ENCODE results near the gene IFT25. TPM values are rescaled to one million over a fixed set of nuclear protein-coding genes. Genes with fewer than 3 reads are reported as not detected.
"Not testable (repeated sequence)": the region's sequence is repeated elsewhere in the genome, so short reads cannot be mapped to it uniquely, and the experiment has no call there.

The IFT25 gene
- total RNA-seq, result 1 to 10 TPM; 2.4 to 9.1 (median 2.9) TPM

- TF ChIP-seq, protein P1, sequence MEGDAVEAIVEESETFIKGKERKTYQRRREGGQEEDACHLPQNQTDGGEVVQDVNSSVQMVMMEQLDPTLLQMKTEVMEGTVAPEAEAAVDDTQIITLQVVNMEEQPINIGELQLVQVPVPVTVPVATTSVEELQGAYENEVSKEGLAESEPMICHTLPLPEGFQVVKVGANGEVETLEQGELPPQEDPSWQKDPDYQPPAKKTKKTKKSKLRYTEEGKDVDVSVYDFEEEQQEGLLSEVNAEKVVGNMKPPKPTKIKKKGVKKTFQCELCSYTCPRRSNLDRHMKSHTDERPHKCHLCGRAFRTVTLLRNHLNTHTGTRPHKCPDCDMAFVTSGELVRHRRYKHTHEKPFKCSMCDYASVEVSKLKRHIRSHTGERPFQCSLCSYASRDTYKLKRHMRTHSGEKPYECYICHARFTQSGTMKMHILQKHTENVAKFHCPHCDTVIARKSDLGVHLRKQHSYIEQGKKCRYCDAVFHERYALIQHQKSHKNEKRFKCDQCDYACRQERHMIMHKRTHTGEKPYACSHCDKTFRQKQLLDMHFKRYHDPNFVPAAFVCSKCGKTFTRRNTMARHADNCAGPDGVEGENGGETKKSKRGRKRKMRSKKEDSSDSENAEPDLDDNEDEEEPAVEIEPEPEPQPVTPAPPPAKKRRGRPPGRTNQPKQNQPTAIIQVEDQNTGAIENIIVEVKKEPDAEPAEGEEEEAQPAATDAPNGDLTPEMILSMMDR (IDR thresholded peaks at IDR 0.05 in 4 of 5, conservative IDR thresholded peaks at IDR 0.05 in 1 of 5), result no peak
- peak; percentile 37 to 64 for TF ChIP-seq POLR2A (IDR thresholded peaks at IDR 0.05)
- Histone ChIP-seq H3K27me3 (no peaks in the 10 kb centered on the region), H3K4me3 (peak within 1 kb of the TSS; percentile 80 to 98 (median 92)), H3K27ac (peak within 1 kb of the TSS; percentile 86 to 97 (median 94)), H3K4me1 (peaks cover 8 to 19% of the 10 kb centered on the region in 2 donors), H3K36me3 (no peaks in the 10 kb centered on the region), H3K9me3 (no peaks in the 10 kb centered on the region)
- intact Hi-C loops (cut with DNase I; ENCODE audit: low total_unique reads) (loop anchor here (1.0 to 10.0 kb wide), 8 partner anchors 56 to 1888 kb away; partner anchors contain the start of genes ACOT11, BTF3L4, CPT2 and NDC1), in situ Hi-C loops (cut with MboI; ENCODE audit: low sequenced_read_pairs in 4 of 4) (loop anchor here in 3 of 4 donors (5.0 to 10.0 kb wide), 2 partner anchors 58 to 61 kb away; partner anchors contain the start of gene YIPF1 (in 3 of the 3))
- ATAC-seq (peak; percentile 85 to 86), DNase-seq (peak; percentile 91 to 95)
Observed at GRCh38 chr1:53945433-53946251, at the start of gene IFT25. TSS of gene IFT25 (minus strand) at chr1:53945699. CDS start at chr1:53940082, 5,617 bp downstream.

DNA sequence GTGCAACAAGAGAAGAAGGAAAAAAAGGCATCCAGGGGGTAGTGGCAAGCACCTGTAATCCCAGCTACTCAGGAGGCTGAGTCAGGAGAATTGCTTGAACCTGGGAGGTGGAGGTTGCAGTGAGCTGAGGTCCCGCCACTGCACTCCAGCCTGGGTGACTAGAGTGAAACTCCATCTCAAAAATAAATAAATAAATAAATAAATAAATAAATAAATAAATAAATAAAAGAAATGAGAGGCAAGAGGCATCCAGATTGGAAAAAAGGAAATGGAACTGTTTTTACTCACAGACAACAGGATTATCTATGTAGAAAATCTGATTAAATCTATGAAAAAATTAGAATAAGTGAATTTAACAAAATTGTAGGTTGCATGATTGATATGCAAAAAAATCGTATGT, 49.0 kb upstream of the IFT25 start:
- H3K36me3 ChIP-seq; in situ Hi-C loops (cut with MboI; ENCODE audit: low sequenced_read_pairs in 4 of 4); DNase-seq: not testable (repeated sequence)

DNA sequence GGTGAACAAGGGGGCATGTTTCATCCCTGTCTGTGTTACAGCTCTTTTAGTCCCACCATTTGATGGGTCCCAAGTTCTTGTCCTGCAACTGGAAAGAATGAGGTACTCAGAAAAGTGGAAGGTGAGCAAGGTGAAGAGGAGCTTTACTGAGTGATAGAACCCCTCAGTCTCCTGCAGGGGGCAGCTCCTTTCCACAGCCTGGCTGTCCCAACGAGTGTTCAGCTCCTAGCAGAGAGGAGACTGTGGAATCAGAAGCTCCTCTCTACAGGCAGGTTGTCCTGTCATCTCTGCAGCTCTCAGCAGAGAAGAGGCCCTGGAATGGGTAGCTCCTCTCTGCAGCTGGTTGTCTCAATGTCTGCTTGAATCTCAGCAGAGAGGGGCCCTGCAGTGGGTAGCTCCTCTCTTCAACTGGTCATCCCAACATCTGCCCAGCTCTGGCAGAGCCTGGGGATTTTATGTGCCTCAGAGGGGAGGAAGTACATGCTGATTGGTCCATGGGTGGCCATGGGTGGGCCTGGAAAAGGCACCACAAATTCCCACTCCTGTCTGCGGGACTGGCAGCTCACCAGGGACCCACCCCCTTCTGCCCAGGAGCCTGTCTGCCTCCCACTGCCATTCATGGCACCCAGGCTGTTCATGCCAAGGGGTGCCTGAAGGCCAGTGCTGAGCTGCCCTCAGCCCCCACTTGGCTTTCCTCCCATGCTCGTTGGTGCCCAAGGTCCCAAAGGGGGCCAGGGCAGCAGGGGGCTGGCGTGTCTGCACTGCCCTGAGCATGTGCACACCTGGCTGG, 46.8 kb upstream of the IFT25 start:
- in situ Hi-C loops (cut with MboI; ENCODE audit: low sequenced_read_pairs in 4 of 4), result no loop called here
- ATAC-seq, result no peak
- intact Hi-C loops (cut with DNase I; ENCODE audit: low total_unique reads), result no loop called here

More for the DNA sequence above, 49.0 kb upstream of the IFT25 start:
- H3K9me3 ChIP-seq; H3K4me1 ChIP-seq; H3K27ac ChIP-seq; ATAC-seq; intact Hi-C loops (cut with DNase I; ENCODE audit: low total_unique reads); H3K4me3 ChIP-seq; H3K27me3 ChIP-seq: not testable (repeated sequence)

DNA sequence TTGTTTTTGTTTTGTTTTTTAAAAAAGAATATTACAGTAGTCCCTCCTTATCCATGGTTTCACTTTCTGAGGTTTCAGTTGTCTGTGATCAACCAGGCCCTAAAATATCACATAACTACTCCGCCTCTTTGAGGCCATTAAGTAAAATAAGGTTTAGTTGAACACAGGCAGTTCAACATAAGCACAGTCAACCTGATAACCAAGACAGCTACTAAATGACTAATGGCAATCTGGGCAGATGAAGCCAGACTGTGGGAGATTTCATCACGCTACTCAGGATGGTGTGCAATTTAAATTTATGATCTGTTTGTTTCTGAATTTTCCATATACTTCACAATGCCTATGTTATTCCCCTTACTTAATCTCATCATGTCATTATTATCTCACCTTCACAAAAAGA, 42.4 kb upstream of the IFT25 start:
- DNase-seq (no peak), ATAC-seq (no peak)
- TF ChIP-seq, protein P1 (IDR thresholded peaks at IDR 0.05 in 4 of 5, conservative IDR thresholded peaks at IDR 0.05 in 1 of 5), result no peak
- no peak for TF ChIP-seq POLR2A (IDR thresholded peaks at IDR 0.05)
- Histone ChIP-seq H3K27ac (no peak overlapping the region), H3K4me1 (no peaks in the 10 kb centered on the region), H3K4me3 (no peak overlapping the region), H3K9me3 (no peaks in the 10 kb centered on the region), H3K27me3 (no peaks in the 10 kb centered on the region), H3K36me3 (no peaks in the 10 kb centered on the region)
- intact Hi-C loops (cut with DNase I; ENCODE audit: low total_unique reads), result no loop called here
- in situ Hi-C loops (cut with MboI; ENCODE audit: low sequenced_read_pairs in 4 of 4), result no loop called here

More for the DNA sequence above, 46.8 kb upstream of the IFT25 start:
- DNase-seq, result no peak
- no peaks in the 10 kb centered on the region for H3K4me1 ChIP-seq
- H3K4me3 ChIP-seq, result no peak overlapping the region
- no peaks in the 10 kb centered on the region for H3K36me3 ChIP-seq
- no peaks in the 10 kb centered on the region for H3K27me3 ChIP-seq
- TF ChIP-seq, protein P1 (IDR thresholded peaks at IDR 0.05 in 4 of 5, conservative IDR thresholded peaks at IDR 0.05 in 1 of 5), result no peak
- no peak for TF ChIP-seq POLR2A (IDR thresholded peaks at IDR 0.05)
- H3K27ac ChIP-seq, result no peak overlapping the region
- H3K9me3 ChIP-seq, result no peaks in the 10 kb centered on the region

DNA sequence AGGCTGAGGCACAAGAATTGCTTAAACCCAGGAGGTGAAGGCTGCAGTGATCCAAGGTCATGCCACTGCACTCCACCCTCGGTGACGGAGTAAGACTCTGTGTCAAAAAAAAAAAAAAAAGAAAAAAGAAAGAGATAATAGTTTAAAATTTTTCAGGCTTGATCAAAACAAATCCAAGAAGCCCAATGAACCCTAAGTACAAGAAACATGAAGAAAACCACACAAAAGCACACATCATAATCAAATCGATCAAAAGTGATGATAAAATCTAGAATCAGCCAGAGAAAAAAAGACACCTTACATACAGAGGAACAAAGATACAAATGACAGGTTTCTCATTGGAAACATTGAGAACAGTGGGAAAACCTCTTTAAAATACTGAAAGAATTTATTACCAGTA, 41.0 kb upstream of the IFT25 start:
- in situ Hi-C loops (cut with MboI; ENCODE audit: low sequenced_read_pairs in 4 of 4), result no loop called here
- intact Hi-C loops (cut with DNase I; ENCODE audit: low total_unique reads), result no loop called here
- H3K4me3 ChIP-seq, result no peak overlapping the region
- H3K27me3 ChIP-seq, result no peaks in the 10 kb centered on the region
- no peak for ATAC-seq
- TF ChIP-seq, protein P1 (IDR thresholded peaks at IDR 0.05 in 4 of 5, conservative IDR thresholded peaks at IDR 0.05 in 1 of 5), result no peak
- no peak for TF ChIP-seq POLR2A (IDR thresholded peaks at IDR 0.05)
- no peaks in the 10 kb centered on the region for H3K36me3 ChIP-seq
- H3K27ac ChIP-seq, result no peak overlapping the region
- no peak for DNase-seq
- no peaks in the 10 kb centered on the region for H3K4me1 ChIP-seq
- no peaks in the 10 kb centered on the region for H3K9me3 ChIP-seq
